H1 (cell line): Measurements from ENCODE around the gene JMJD1C. TPM values are rescaled to one million over a fixed set of nuclear protein-coding genes. Genes with fewer than 3 reads are reported as not detected.

ENCODE experiments used
- CTCF ChIA-PET: fragments of 300-600 bp; sonication (Branson Sonifier 250); formaldehyde crosslinking; loops from one replicate; lab custom pipeline; 2021; ENCODE audit not compliant: partially characterized antibody; lab: Charles Lee
- POLR2A ChIA-PET: fragments of 300-600 bp; sonication (Branson Sonifier 250); formaldehyde crosslinking; loops from one replicate; lab custom pipeline; 2021; ENCODE audit warnings: inconsistent platforms; ENCODE audit not compliant: partially characterized antibody; lab: Charles Lee
- DNase-seq, 2 experiments: peaks; one replicate each; pipeline versions ENCODE4 v3.0.0 to v3.0.0-alpha.2; 2010 to 2022; ENCODE audit warnings: low spot score in 2 of 2, low read depth in 1 of 2, mixed read lengths in 1 of 2
- FAIRE-seq: peaks from 2 replicates; lab custom pipeline; 2011; peaks lifted over from hg19 to GRCh38; lab: Jason Lieb, UNC
- H2AFZ ChIP-seq: 2 replicates; pipeline ENCODE4 v1.8.1; 2012; ENCODE audit warnings: low read length, inconsistent platforms
- H2AK5ac ChIP-seq: 2 replicates; pipeline ENCODE4 v1.6.1; 2013; ENCODE audit warnings: low read depth, low read length
- H2BK120ac ChIP-seq: replicated peaks from 2 replicates; pipeline ENCODE3; 2013; ENCODE audit warnings: low read depth, low read length, inconsistent platforms
- H2BK12ac ChIP-seq: 2 replicates; pipeline ENCODE4 v1.6.1; 2013; ENCODE audit warnings: low read depth, low read length
- H2BK15ac ChIP-seq: 2 replicates; pipeline ENCODE4 v1.6.1; 2013; ENCODE audit warnings: low read length
- H2BK20ac ChIP-seq: 2 replicates; pipeline ENCODE4 v1.6.1; 2013; ENCODE audit warnings: low read length
- H2BK5ac ChIP-seq: 2 replicates; pipeline ENCODE4 v1.6.1; 2013; ENCODE audit warnings: low read depth, low read length
- H3K14ac ChIP-seq: 2 replicates; pipeline ENCODE4 v1.6.1; 2013; ENCODE audit warnings: inconsistent platforms; ENCODE audit not compliant: insufficient read length
- H3K18ac ChIP-seq: 2 replicates; pipeline ENCODE4 v1.6.1; 2013; ENCODE audit warnings: low read length; ENCODE audit errors: extremely low read depth
- H3K23ac ChIP-seq: 2 replicates; pipeline ENCODE4 v1.6.1; 2013; ENCODE audit warnings: inconsistent platforms; ENCODE audit not compliant: insufficient read length
- H3K23me2 ChIP-seq: 2 replicates; pipeline ENCODE4 v1.6.1; 2013; ENCODE audit warnings: low read depth, low read length
- H3K27ac ChIP-seq: 2 replicates; pipeline ENCODE4 v1.6.1; 2011; ENCODE audit warnings: low read depth, low read length, inconsistent platforms
- H3K27me3 ChIP-seq, 4 experiments: replicated peaks in 1 of 4; 1 replicate in 1 of 4; 2 replicates in 3 of 4; pipeline versions ENCODE4 v1.6.1 to v1.8.1; 2011 to 2013; ENCODE audit warnings: low read length in 3 of 4, mild to moderate bottlenecking in 3 of 4, inconsistent platforms in 2 of 4, mixed read lengths in 2 of 4, moderate library complexity in 1 of 4; ENCODE audit not compliant: control insufficient read depth in 3 of 4, insufficient read depth in 3 of 4; ENCODE audit errors: extremely low read depth in 1 of 4
- H3K36me3 ChIP-seq, 4 experiments: 2 replicates each; pipeline versions ENCODE4 v1.6.1 to v1.8.1; 2011 to 2013; ENCODE audit warnings: mild to moderate bottlenecking in 4 of 4, low read length in 3 of 4, moderate library complexity in 2 of 4, control low read depth in 1 of 4, inconsistent platforms in 1 of 4; ENCODE audit not compliant: insufficient read depth in 4 of 4, control insufficient read depth in 2 of 4
- H3K4ac ChIP-seq: replicated peaks from 2 replicates; pipeline ENCODE3; 2013; ENCODE audit warnings: low read length, low read depth, mixed read lengths, inconsistent platforms; ENCODE audit not compliant: insufficient read length
- H3K4me1 ChIP-seq, 4 experiments: replicated peaks in 1 of 4; 1 replicate in 1 of 4; 2 replicates in 3 of 4; pipeline versions ENCODE4 v1.6.1 to v1.8.1; 2011 to 2013; ENCODE audit warnings: low read length in 3 of 4, inconsistent platforms in 2 of 4, mixed read lengths in 1 of 4; ENCODE audit not compliant: insufficient read depth in 4 of 4, control insufficient read depth in 3 of 4
- H3K4me2 ChIP-seq, 2 experiments: 2 replicates each; pipeline versions ENCODE4 v1.6.1 to v1.8.1; 2011 to 2013; ENCODE audit warnings: low read depth in 2 of 2, low read length in 2 of 2, control low read depth in 1 of 2, inconsistent platforms in 1 of 2, mild to moderate bottlenecking in 1 of 2; ENCODE audit not compliant: insufficient read depth in 1 of 2
- H3K4me3 ChIP-seq, 4 experiments: fragments of 200-600, 300-600 bp in 1 of 4; sonication (generic), shearing (Covaris generic), sonication (Bioruptor Twin) in 1 of 4; 2 replicates each; pipeline versions ENCODE4 v1.5.1 to v1.8.1; 2011 to 2016; ENCODE audit warnings: low read length in 4 of 4, low read depth in 3 of 4, control low read depth in 2 of 4, inconsistent platforms in 2 of 4, mild to moderate bottlenecking in 2 of 4, mixed read lengths in 1 of 4, moderate library complexity in 1 of 4; ENCODE audit not compliant: insufficient read depth in 2 of 4; ENCODE audit errors: extremely low read depth in 1 of 4
- H3K56ac ChIP-seq: replicated peaks from 2 replicates; pipeline ENCODE3; 2013; ENCODE audit warnings: low read depth, mild to moderate bottlenecking, mixed read lengths, low read length, inconsistent platforms; ENCODE audit not compliant: insufficient read length
- H3K79me1 ChIP-seq: 2 replicates; pipeline ENCODE4 v1.6.1; 2013; ENCODE audit warnings: low read depth, low read length, control low read depth
- H3K79me2 ChIP-seq, 2 experiments: 2 replicates each; pipeline versions ENCODE4 v1.6.1 to v1.8.1; 2012 to 2013; ENCODE audit warnings: low read length in 2 of 2, mild to moderate bottlenecking in 2 of 2, inconsistent platforms in 1 of 2; ENCODE audit not compliant: insufficient read depth in 2 of 2, control insufficient read depth in 1 of 2
- H3K9ac ChIP-seq, 4 experiments: replicated peaks in 1 of 4; 1 replicate in 1 of 4; 2 replicates in 3 of 4; pipeline versions ENCODE4 v1.6.1 to v1.8.1; 2011 to 2013; ENCODE audit warnings: low read depth in 3 of 4, low read length in 3 of 4, control low read depth in 2 of 4, mild to moderate bottlenecking in 2 of 4, moderate library complexity in 2 of 4, inconsistent platforms in 1 of 4; ENCODE audit errors: extremely low read depth in 1 of 4
- H3K9me3 ChIP-seq, 2 experiments: 2 replicates each; pipeline versions ENCODE4 v1.6.1 to v1.8.1; 2012 to 2013; ENCODE audit warnings: mild to moderate bottlenecking in 2 of 2, moderate library complexity in 2 of 2, control low read depth in 1 of 2, inconsistent platforms in 1 of 2, low read depth in 1 of 2, low read length in 1 of 2, mixed read lengths in 1 of 2; ENCODE audit not compliant: insufficient read depth in 2 of 2
- H4K20me1 ChIP-seq, 2 experiments: replicated peaks in 1 of 2; 2 replicates each; pipeline versions ENCODE3 to v1.8.1; 2011 to 2013; ENCODE audit warnings: inconsistent platforms in 2 of 2, low read length in 2 of 2, mild to moderate bottlenecking in 1 of 2; ENCODE audit not compliant: insufficient read depth in 2 of 2, control insufficient read depth in 1 of 2
- H4K5ac ChIP-seq: 2 replicates; pipeline ENCODE4 v1.6.1; 2013; ENCODE audit warnings: low read length, low read depth, mixed read lengths, inconsistent platforms; ENCODE audit not compliant: insufficient read length
- H4K8ac ChIP-seq: 2 replicates; pipeline ENCODE4 v1.8.0; 2013; ENCODE audit warnings: mild to moderate bottlenecking, moderate library complexity, low read length, inconsistent platforms; ENCODE audit not compliant: insufficient read depth; ENCODE audit errors: extremely low read depth
- H4K91ac ChIP-seq: replicated peaks from 2 replicates; pipeline ENCODE3; 2013; ENCODE audit warnings: low read length, mixed read lengths, inconsistent platforms; ENCODE audit not compliant: insufficient read length
- CHD1 ChIP-seq: IDR thresholded peaks from 2 replicates; pipeline ENCODE4 v1.6.1; 2012; ENCODE audit warnings: low read depth, low read length, improper control_type of control experiment
- HDAC6 ChIP-seq: IDR thresholded peaks from one replicate; pipeline ENCODE4 v1.7.1; 2012; ENCODE audit warnings: low read depth, mild to moderate bottlenecking, inconsistent platforms, low read length, moderate library complexity
- JUN ChIP-seq: IDR thresholded peaks from 2 replicates; pipeline ENCODE4 v1.6.1; 2011; ENCODE audit warnings: low read depth, mild to moderate bottlenecking, improper control_type of control experiment, low read length
- SIN3A ChIP-seq, 2 experiments: IDR thresholded peaks in 1 of 2; conservative IDR thresholded peaks in 1 of 2; 2 replicates each; pipeline ENCODE4 v1.6.1; 2011 to 2012; ENCODE audit warnings: low read length in 2 of 2, improper control_type of control experiment in 1 of 2, low read depth in 1 of 2, mild to moderate bottlenecking in 1 of 2
- SIX5 ChIP-seq: IDR thresholded peaks from 2 replicates; pipeline ENCODE4 v1.6.1; 2011; ENCODE audit warnings: mild to moderate bottlenecking, low read depth, low read length
- SUZ12 ChIP-seq: fragments of 200-600 bp; sonication (generic); IDR thresholded peaks from 2 replicates; pipeline ENCODE4 v1.6.1; 2012; ENCODE audit warnings: mild to moderate bottlenecking, inconsistent platforms, low read length, moderate library complexity, mixed read lengths
- WGBS, 2 experiments: shearing (Covaris generic) in 1 of 2; methylation state at CpG; one replicate each; pipeline versions ENCODE4 v1.1.6 to v1.1.7; 2013 to 2015; ENCODE audit warnings: low lambda C conversion rate in 2 of 2, mixed read lengths in 2 of 2, inconsistent platforms in 1 of 2, low coverage in 1 of 2, missing lambda C conversion rate in 1 of 2; ENCODE audit not compliant: insufficient replicate concordance in 2 of 2, insufficient coverage in 1 of 2, insufficient read length in 1 of 2; ENCODE audit errors: extremely low coverage in 1 of 2, missing lambda C conversion rate in 1 of 2; 5-methylcytosine and 5-hydroxymethylcytosine counted together
- polyA plus RNA-seq, 7 experiments: library from polyadenylated mRNA; depleted of rRNA in 3 of 7; stranded (reverse) in 5 of 7; unstranded in 2 of 7; fragments of >200 nt in 5 of 7; fragments of 200-250 nt in 2 of 7; gene quantifications; 1 replicate in 5 of 7; 2 replicates in 1 of 7; 4 replicates in 1 of 7; pipeline versions ENCODE4 v1.2.1 to v1.2.3, GENCODE V29; 2011 to 2013; ENCODE audit warnings: missing spikeins in 2 of 7, mixed read lengths in 2 of 7
- total RNA-seq: library from RNA; stranded (reverse); fragmentation: NEBNext Ultra II Directional; extraction: Animal tissue kit (Norgen Biotek cat#: 25700); gene quantifications from 2 replicates; pipeline ENCODE4 v1.2.1, GENCODE V29; 2021

Gene JMJD1C
- total and polyA plus RNA-seq, 2 of the 8 experiments (the other 6 are each of a cell fraction or from before 2014, with no cell fraction given): 54.5 to 210 TPM

GRCh38 chr10:63506554-63506953 lies 40.8 kb upstream of the JMJD1C start:
- Histone ChIP-seq H3K23me2 (no peaks in the 10 kb centered on the region), H3K27ac (no peak overlapping the region), H3K23ac (no peak overlapping the region), H3K4me1 (peaks cover 0 to 18% (median 12%) of the 10 kb centered on the region in 4 experiments; a peak in 6 of 7 replicates), H3K79me1 (no peaks in the 10 kb centered on the region), H3K56ac (no peak overlapping the region), H3K79me2 (peaks cover 0 to 88% of the 10 kb centered on the region in 2 experiments; a peak in 2 of 4 replicates), H3K4me3 (no peak overlapping the region), H3K9ac (no peak overlapping the region), H3K9me3 (no peaks in the 10 kb centered on the region), H4K8ac (no peak overlapping the region)
- no peak for FAIRE-seq
- POLR2A ChIA-PET: interaction anchor here (1.5 to 8.4 kb wide), 2 partner anchors 8 to 15 kb away, joined by 7 to 49 read pairs; partner anchors contain the start of gene REEP3
- no peak for DNase-seq
- no peak for TF ChIP-seq SIN3A (conservative IDR thresholded peaks at IDR 0.05 in 1 of 2, IDR thresholded peaks at IDR 0.05 in 1 of 2; ENCODE audit: low read depth in 1 of 2, low read length in 2 of 2)
- TF ChIP-seq SIX5: no peak
- TF ChIP-seq HDAC6: no peak
- TF ChIP-seq CHD1: no peak
- no peak for TF ChIP-seq JUN
- TF ChIP-seq SUZ12: no peak
- TF ChIP-seq, all 59 proteins: peak for 0
- H4K5ac ChIP-seq: no peak overlapping the region
- no peak overlapping the region for H3K14ac ChIP-seq
- H2BK12ac ChIP-seq: no peak overlapping the region
- no peak overlapping the region for H3K18ac ChIP-seq
- no peak overlapping the region for H2AK5ac ChIP-seq
- H3K4me2 ChIP-seq: no peak overlapping the region
- CTCF ChIA-PET: interaction anchor here (1.1 to 2.7 kb wide), 2 partner anchors 15 to 28 kb away, joined by 3 to 9 read pairs; partner anchors contain the start of gene REEP3
- no peak overlapping the region for H2AFZ ChIP-seq
- WGBS, 2 experiments: 100% methylated on average over 1 of the region's 1 CpG; no CpG with 5 or more reads in 1 of the 2 experiments
- H3K36me3 ChIP-seq: no peaks in the 10 kb centered on the region; a peak in 1 of 8 replicates
- no peak overlapping the region for H2BK15ac ChIP-seq
- no peak overlapping the region for H4K91ac ChIP-seq
- H2BK120ac ChIP-seq: no peak overlapping the region
- H2BK20ac ChIP-seq: no peak overlapping the region
- no peaks in the 10 kb centered on the region for H4K20me1 ChIP-seq
- H3K4ac ChIP-seq: no peak overlapping the region
- no peak overlapping the region for H2BK5ac ChIP-seq
- no peaks in the 10 kb centered on the region for H3K27me3 ChIP-seq
